Measurements from ENCODE around the gene YTHDF1. TPM values are rescaled to one million over a fixed set of nuclear protein-coding genes. Genes with fewer than 3 reads are reported as not detected.

YTHDF1 gene
- total RNA-seq, 1 donor from 2014 or later: 22.2 TPM

DNA sequence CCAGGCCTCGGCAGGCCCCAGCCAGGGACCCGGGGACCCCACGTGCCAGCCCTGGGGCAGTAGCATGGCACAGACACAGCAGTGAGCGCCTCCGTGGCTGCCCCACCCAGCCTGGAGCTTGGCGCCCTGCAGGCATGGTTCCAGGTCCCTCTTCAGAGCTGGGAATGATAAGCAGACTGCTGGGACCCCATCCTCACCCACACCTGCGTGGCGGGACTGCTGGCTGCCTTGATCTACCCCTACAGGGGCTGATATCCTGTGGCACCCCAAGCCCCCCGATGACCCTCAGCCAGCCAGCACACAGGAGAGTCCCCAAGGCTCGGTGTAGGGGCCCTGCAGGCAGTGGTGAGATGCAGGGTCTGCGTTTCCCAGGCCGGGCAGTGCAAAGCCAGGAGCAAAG, 47.1 kb downstream of the YTHDF1 start:
- DNase-seq: no peak
- intact Hi-C loops (cut with micrococcal nuclease): no loop called here

DNA sequence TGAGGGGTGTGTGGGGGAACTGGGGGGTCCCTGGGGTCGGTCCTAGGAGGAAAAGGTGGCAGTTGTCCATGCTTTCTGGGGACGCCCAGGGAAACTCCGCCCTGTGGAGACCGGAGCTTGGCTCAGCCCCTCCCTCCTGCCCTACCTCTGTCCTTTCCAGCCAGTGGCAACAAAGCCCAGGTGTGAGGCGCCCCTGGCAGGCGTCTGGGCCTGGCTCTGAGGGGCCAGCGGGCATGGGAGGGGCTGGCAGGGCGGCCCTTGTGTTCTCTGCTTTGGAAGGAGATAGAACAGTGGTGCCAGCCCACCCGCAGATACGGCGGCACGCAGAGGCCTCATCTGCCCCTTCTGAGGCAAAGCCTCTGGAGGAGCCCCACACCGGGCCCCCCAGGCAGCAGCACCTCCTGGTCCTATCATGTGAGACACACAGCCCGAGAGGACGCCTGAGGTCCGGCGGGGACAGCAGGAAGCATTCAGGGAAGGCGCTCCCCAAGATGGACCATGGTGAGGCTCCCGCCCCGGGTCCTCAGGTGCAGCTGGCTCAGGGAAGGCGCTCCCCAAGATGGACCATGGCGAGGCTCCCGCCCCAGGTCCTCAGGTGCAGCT, 47.9 kb downstream of the YTHDF1 start:
- Histone ChIP-seq H3K36me3 (no peaks in the 10 kb centered on the region), H3K4me1 (no peaks in the 10 kb centered on the region), H3K9me3 (replicated peaks) (no peaks in the 10 kb centered on the region), H3K4me3 (no peak overlapping the region), H3K27me3 (ENCODE audit: low read depth) (peaks cover 97% of the 10 kb centered on the region), H3K27ac (replicated peaks) (no peak overlapping the region)
- TF ChIP-seq, protein P1, sequence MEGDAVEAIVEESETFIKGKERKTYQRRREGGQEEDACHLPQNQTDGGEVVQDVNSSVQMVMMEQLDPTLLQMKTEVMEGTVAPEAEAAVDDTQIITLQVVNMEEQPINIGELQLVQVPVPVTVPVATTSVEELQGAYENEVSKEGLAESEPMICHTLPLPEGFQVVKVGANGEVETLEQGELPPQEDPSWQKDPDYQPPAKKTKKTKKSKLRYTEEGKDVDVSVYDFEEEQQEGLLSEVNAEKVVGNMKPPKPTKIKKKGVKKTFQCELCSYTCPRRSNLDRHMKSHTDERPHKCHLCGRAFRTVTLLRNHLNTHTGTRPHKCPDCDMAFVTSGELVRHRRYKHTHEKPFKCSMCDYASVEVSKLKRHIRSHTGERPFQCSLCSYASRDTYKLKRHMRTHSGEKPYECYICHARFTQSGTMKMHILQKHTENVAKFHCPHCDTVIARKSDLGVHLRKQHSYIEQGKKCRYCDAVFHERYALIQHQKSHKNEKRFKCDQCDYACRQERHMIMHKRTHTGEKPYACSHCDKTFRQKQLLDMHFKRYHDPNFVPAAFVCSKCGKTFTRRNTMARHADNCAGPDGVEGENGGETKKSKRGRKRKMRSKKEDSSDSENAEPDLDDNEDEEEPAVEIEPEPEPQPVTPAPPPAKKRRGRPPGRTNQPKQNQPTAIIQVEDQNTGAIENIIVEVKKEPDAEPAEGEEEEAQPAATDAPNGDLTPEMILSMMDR (IDR thresholded peaks at IDR 0.05; ENCODE audit: borderline replicate concordance): no peak
- intact Hi-C loops (cut with micrococcal nuclease): no loop called here
- DNase-seq: no peak

More for the DNA sequence above, 47.1 kb downstream of the YTHDF1 start:
- H3K36me3 ChIP-seq: no peaks in the 10 kb centered on the region
- H3K4me3 ChIP-seq: no peak overlapping the region
- H3K4me1 ChIP-seq: no peaks in the 10 kb centered on the region
- no peak overlapping the region for H3K27ac ChIP-seq (replicated peaks)
- TF ChIP-seq, protein P1 (IDR thresholded peaks at IDR 0.05; ENCODE audit: borderline replicate concordance): no peak
- no peaks in the 10 kb centered on the region for H3K9me3 ChIP-seq (replicated peaks)
- peaks cover 97% of the 10 kb centered on the region for H3K27me3 ChIP-seq (ENCODE audit: low read depth)

DNA sequence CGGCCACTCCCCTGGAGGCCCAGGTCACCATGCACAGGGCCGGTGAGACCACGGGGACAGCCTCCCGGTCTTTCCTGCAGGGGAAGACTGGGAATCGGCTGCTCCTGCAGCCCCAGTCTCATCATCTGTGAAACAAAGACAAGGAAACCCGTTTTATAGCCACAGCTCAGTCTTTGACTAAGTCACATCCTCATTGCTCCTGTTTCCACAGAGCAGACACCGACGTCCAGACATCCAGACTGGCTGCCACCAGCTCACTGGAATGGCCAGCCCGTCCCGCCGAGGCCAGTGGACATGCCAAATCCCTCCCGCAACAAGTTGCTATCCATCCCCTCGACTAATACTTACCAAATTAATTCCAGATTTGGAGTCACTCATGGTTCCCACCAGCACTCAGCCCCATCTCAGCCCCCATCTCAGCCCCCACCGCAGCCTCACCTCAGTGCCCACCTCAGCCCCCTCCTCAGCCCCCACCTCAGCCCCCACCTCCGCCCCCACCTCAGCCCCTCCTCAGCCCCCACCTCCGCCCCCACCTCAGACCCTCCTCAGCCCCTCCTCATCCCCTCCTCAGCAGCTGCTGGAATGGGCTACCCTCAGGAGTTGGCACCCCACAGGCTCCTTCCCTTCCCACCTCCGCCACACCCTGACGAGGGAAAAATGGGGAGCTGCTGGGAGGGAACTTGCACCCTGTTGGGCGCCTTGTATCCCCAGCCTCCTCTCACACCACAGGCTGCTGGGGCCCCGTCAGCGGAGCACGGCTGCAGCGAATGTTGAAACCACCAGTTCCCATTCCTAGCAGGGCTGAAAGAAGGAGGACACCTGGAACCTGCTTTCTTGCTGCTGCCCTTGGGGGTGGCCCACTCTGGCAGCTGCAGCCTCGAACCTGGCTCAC, 48.7 kb downstream of the YTHDF1 start:
- H3K9me3 ChIP-seq (replicated peaks): no peaks in the 10 kb centered on the region
- DNase-seq: no peak
- no peaks in the 10 kb centered on the region for H3K36me3 ChIP-seq
- peaks cover 97% of the 10 kb centered on the region for H3K27me3 ChIP-seq (ENCODE audit: low read depth)
- intact Hi-C loops (cut with micrococcal nuclease): no loop called here
- H3K4me3 ChIP-seq: no peak overlapping the region
- H3K27ac ChIP-seq (replicated peaks): no peak overlapping the region
- no peaks in the 10 kb centered on the region for H3K4me1 ChIP-seq
- TF ChIP-seq, protein P1 (IDR thresholded peaks at IDR 0.05; ENCODE audit: borderline replicate concordance): no peak

DNA sequence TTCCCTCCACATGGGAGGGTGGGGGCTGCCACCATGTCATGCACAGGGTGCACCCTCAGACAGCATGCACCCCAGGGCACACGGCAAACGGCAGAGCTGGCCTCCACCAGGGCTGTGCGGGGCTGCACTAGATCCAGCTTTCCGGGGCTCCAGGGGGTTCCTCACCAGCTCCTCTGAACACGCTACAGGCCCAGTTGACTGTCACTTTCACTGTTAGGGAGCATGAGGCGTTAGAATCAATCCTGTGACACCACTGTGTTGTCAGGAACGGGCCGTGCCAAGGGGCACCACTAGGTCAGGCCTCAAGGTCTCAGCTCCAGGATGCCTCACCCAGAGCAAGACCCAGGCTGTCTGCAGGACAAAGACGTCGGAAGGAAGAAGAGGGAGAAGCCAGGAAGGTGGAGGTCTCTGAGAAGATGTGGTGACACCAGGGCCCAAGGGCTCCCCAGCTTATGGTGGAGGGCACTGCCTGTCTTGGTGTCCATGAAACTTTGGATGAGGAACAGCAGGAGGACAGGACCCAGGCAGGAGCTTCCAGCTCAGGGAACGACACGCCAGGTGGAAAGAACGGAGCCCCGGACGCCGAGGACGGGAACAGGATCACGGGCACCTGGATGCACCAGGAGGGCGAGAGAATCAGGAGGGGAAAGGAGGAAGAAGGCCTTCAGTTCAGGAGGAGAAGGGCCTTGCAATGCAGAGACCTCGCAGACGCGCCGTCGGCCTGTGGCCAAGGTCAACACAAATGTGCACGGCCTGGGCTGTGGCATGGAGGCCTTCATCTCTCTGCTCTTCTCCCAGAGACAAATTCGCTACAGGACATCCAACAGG, 49.5 kb downstream of the YTHDF1 start:
- no peaks in the 10 kb centered on the region for H3K4me1 ChIP-seq
- H3K9me3 ChIP-seq (replicated peaks): no peaks in the 10 kb centered on the region
- intact Hi-C loops (cut with micrococcal nuclease): no loop called here
- DNase-seq: no peak
- TF ChIP-seq, protein P1 (IDR thresholded peaks at IDR 0.05; ENCODE audit: borderline replicate concordance): no peak
- no peaks in the 10 kb centered on the region for H3K36me3 ChIP-seq
- no peak overlapping the region for H3K4me3 ChIP-seq
- H3K27ac ChIP-seq (replicated peaks): no peak overlapping the region
- H3K27me3 ChIP-seq (ENCODE audit: low read depth): peaks cover 97% of the 10 kb centered on the region

All from left ventricle myocardium inferior (tissue), 1 donor.